Activated CD8-positive, alpha-beta T cell treated with anti-CD3 and anti-CD28 coated beads for 36 hours (primary cell): Measurements from ENCODE around the gene TMX2. TPM values are rescaled to one million over a fixed set of nuclear protein-coding genes. Genes with fewer than 3 reads are reported as not detected.

Experiments used
- ATAC-seq: fragments of 200-7000 bp; cut with Tn5 transposase; one replicate; pipeline ENCODE4 v1.10.0; 2021; ENCODE audit warnings: mild to moderate bottlenecking, moderate library complexity
- CTCF ChIA-PET: fragments of 350-600 bp; sonication (Branson Sonifier 250); formaldehyde crosslinking; loops from one replicate; lab custom pipeline; 2021; ENCODE audit warnings: antibody characterized with exemption; lab: Charles Lee
- POLR2A ChIA-PET: fragments of 350-600 bp; sonication (Branson Sonifier 250); formaldehyde crosslinking; loops from one replicate; lab custom pipeline; 2021; ENCODE audit warnings: antibody characterized with exemption; lab: Charles Lee
- DNase-seq: peaks from one replicate; pipeline ENCODE4 v3.0.0-alpha.2; 2020
- H3K27ac Mint-ChIP-seq: one replicate; pipeline ENCODE4 v1.8.0; 2021; ENCODE audit warnings: mild to moderate bottlenecking, mixed read lengths
- H3K27me3 Mint-ChIP-seq: one replicate; pipeline ENCODE4 v1.8.0; 2021; ENCODE audit warnings: mixed read lengths
- H3K36me3 Mint-ChIP-seq: one replicate; pipeline ENCODE4 v1.8.0; 2021; ENCODE audit warnings: low read depth, mixed read lengths
- H3K4me1 Mint-ChIP-seq: one replicate; pipeline ENCODE4 v1.8.0; 2021; ENCODE audit warnings: low read depth, mixed read lengths
- H3K4me3 Mint-ChIP-seq: one replicate; pipeline ENCODE4 v1.8.0; 2021; ENCODE audit warnings: mild to moderate bottlenecking, moderate library complexity, mixed read lengths
- H3K9me3 Mint-ChIP-seq: one replicate; pipeline ENCODE4 v1.8.0; 2021; ENCODE audit warnings: mixed read lengths
- intact Hi-C: fragments of 100-400 bp; cut with micrococcal nuclease; formaldehyde crosslinking; loops from one replicate; pipeline ENCODE4 v1.10.0; 2022
- total RNA-seq, 2 experiments: library from RNA; stranded (reverse); gene quantifications; one replicate each; pipeline ENCODE4 v1.2.3, GENCODE V29; 2021
- TF ChIP-seq, protein P1 (sequence below): fragments of 200-600 bp; IDR thresholded peaks from one replicate; pipeline ENCODE4 v1.8.0; 2022; ENCODE audit warnings: antibody characterized with exemption, mild to moderate bottlenecking

The TMX2 gene
- total RNA-seq, 2 experiments from 2014 or later = 53.1 to 58.6 TPM

DNA sequence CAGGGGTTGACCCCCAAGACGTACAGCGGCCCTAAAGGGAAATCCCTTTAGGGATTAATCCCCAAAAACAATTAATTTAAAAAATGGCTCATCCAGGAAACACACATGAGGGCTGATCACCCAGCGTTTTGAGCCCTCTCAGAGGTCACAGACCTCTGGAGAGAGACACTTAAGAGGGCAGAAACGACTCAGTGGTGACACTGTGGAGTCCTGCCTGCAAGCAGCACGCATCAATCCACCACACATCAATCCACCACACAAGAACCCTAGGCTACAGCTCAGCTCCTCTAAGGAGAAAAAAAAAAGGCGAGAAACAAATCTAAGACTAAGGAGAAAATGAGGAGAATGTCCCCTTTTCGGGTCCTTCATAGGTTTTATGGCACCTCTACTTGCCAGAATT lies 16.4 kb downstream of the TMX2 start:
- CTCF ChIA-PET = interaction anchor here (1.0 to 1.3 kb wide), 2 partner anchors 41 to 72 kb away, joined by 3 to 5 read pairs; no protein-coding TSS in a partner anchor
- no peaks in the 10 kb centered on the region for H3K9me3 Mint-ChIP-seq

DNA sequence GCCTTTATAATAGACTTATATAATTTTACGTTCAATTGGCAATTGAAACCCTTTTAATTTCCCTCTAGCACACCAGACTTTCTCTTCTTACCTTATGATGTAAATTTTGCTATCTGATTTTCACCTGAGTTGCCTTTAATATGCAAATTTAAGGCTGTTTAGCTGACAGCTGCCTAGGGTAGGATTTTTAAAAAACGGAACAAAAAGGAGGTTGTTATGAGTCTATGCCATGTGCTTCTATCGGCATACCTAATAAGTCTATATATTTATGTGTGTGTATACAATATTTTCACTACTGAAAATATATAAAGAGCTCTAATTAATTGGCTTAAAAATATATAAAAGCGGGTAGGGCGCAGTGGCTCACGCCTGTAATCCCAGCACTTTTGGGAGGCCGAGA lies 17.1 kb downstream of the TMX2 start:
- TF ChIP-seq, protein P1, sequence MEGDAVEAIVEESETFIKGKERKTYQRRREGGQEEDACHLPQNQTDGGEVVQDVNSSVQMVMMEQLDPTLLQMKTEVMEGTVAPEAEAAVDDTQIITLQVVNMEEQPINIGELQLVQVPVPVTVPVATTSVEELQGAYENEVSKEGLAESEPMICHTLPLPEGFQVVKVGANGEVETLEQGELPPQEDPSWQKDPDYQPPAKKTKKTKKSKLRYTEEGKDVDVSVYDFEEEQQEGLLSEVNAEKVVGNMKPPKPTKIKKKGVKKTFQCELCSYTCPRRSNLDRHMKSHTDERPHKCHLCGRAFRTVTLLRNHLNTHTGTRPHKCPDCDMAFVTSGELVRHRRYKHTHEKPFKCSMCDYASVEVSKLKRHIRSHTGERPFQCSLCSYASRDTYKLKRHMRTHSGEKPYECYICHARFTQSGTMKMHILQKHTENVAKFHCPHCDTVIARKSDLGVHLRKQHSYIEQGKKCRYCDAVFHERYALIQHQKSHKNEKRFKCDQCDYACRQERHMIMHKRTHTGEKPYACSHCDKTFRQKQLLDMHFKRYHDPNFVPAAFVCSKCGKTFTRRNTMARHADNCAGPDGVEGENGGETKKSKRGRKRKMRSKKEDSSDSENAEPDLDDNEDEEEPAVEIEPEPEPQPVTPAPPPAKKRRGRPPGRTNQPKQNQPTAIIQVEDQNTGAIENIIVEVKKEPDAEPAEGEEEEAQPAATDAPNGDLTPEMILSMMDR = no peak
- H3K4me1 Mint-ChIP-seq = peaks cover 29% of the 10 kb centered on the region
- no peaks in the 10 kb centered on the region for H3K27me3 Mint-ChIP-seq
- no peak for DNase-seq
- no peak overlapping the region for H3K4me3 Mint-ChIP-seq
- intact Hi-C loops = no loop called here
- ChIA-PET POLR2A (interaction anchor here (1.5 kb wide), 1 partner anchor 23 kb away, joined by 3 read pairs; no protein-coding TSS in a partner anchor), CTCF (interaction anchor here (1.0 kb wide), 1 partner anchor 202 kb away, joined by 3 read pairs; no protein-coding TSS in a partner anchor)
- no peak overlapping the region for H3K27ac Mint-ChIP-seq
- no peaks in the 10 kb centered on the region for H3K9me3 Mint-ChIP-seq
- no peak for ATAC-seq
- peaks cover 9% of the 10 kb centered on the region for H3K36me3 Mint-ChIP-seq

More for the DNA sequence above, 16.4 kb downstream of the TMX2 start:
- DNase-seq = no peak
- H3K4me1 Mint-ChIP-seq = peaks cover 26% of the 10 kb centered on the region
- ATAC-seq = no peak
- no peaks in the 10 kb centered on the region for H3K27me3 Mint-ChIP-seq
- peak overlapping the region; percentile 64 for H3K27ac Mint-ChIP-seq
- intact Hi-C loops = no loop called here
- POLR2A ChIA-PET = no interaction called here
- TF ChIP-seq, protein P1 = no peak
- no peak overlapping the region for H3K4me3 Mint-ChIP-seq
- H3K36me3 Mint-ChIP-seq = peaks cover 6% of the 10 kb centered on the region

DNA sequence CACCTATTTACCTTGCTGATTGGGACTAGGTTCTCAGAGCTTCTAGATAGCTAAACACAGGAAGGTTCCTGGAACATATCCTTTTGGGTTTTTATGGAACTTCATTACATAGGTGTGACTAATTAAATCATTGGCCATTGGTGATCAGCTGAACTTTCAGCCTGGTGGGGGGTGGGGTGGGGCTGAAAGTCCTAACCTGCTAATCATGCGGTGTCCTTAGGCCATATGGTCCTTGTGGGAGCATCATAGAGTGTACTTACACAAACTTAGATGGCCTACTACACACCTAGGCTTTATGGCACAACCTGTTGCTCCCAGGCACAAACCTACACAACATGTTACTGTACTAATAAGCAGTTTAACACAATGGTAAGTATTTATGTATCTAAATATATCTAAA lies 20.3 kb downstream of the TMX2 start:
- Mint-ChIP-seq H3K27ac (no peak overlapping the region), H3K36me3 (peaks cover 11% of the 10 kb centered on the region), H3K4me1 (peaks cover 21% of the 10 kb centered on the region), H3K4me3 (no peak overlapping the region), H3K9me3 (no peaks in the 10 kb centered on the region), H3K27me3 (no peaks in the 10 kb centered on the region)
- TF ChIP-seq, protein P1 = no peak
- CTCF ChIA-PET = interaction anchor here (1.3 kb wide), 1 partner anchor 68 kb away, joined by 4 read pairs; no protein-coding TSS in a partner anchor
- no peak for ATAC-seq
- DNase-seq = no peak
- intact Hi-C loops = no loop called here
- POLR2A ChIA-PET = interaction anchor here (0.8 to 2.8 kb wide), 2 partner anchors 9 to 11 kb away, joined by 4 to 10 read pairs; no protein-coding TSS in a partner anchor

DNA sequence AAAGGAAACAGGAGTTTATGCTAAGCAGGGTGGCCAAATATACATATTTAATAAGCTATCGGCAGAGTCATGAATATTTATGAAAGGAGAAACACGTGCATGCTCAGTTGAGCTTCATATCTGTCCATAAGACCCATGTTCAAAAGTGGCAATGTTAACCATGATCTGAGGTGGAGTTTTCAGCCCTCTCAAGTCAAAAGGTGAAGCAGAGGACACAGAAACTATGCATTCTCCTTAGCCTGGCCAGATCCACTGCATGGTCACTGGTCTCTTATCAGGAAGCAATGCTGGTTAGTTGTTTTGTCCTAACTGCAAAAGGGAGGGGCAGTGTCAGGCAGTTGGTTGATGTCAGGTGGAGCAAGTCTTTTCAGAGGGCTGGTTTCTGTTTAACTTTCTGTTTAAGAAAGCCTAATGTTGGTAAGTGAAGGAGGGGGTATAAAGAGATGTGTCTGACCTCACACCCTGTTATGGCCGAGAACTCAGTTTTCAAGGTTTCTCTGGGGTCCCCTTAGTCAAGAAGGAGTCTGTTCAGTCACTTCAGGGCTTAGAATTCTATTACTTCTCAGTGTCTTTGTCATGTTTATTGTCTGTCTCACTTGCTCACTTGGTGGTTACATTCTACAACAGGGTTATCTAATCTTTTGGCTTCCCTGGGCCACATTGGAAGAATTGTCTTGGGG lies 23.4 kb downstream of the TMX2 start:
- CTCF ChIA-PET = interaction anchor here (0.7 kb wide), 1 partner anchor 22 kb away, joined by 3 read pairs; no protein-coding TSS in a partner anchor
- peaks cover 10% of the 10 kb centered on the region for H3K4me1 Mint-ChIP-seq
- DNase-seq = no peak
- peak overlapping the region; percentile 72 for H3K27ac Mint-ChIP-seq
- H3K27me3 Mint-ChIP-seq = no peaks in the 10 kb centered on the region
- TF ChIP-seq, protein P1 = no peak
- no peak overlapping the region for H3K4me3 Mint-ChIP-seq
- POLR2A ChIA-PET = interaction anchor here (0.8 to 1.6 kb wide), 2 partner anchors 11 to 24 kb away, joined by 4 to 9 read pairs; partner anchors contain the start of gene MED19
- no peaks in the 10 kb centered on the region for H3K9me3 Mint-ChIP-seq
- H3K36me3 Mint-ChIP-seq = peaks cover 15% of the 10 kb centered on the region
- no peak for ATAC-seq
- intact Hi-C loops = no loop called here
